Astrocyte (in vitro differentiated cells and primary cell): ENCODE results near the gene SNAI3. TPM values are rescaled to one million over a fixed set of nuclear protein-coding genes. Genes with fewer than 3 reads are reported as not detected.
A peak's percentile ranks its signal among the peaks of the same experiment; 100 is the strongest.

Experiments used
- DNase-seq: peaks from one replicate; pipeline ENCODE4 v3.0.0-alpha.2; 2010; ENCODE audit warnings: low read depth
- FAIRE-seq: peaks from 2 replicates; lab custom pipeline; 2011; peaks lifted over from hg19 to GRCh38; lab: Jason Lieb, UNC
- H2AFZ ChIP-seq: 2 replicates; pipeline ENCODE4 v1.6.0; 2012; ENCODE audit warnings: low read depth, low read length, inconsistent platforms
- H3K27ac ChIP-seq: 2 replicates; pipeline ENCODE4 v1.5.1; 2011; ENCODE audit warnings: low read depth, low read length, inconsistent platforms
- H3K27me3 ChIP-seq: 2 replicates; pipeline ENCODE4 v1.6.0; 2011; ENCODE audit warnings: low read length, inconsistent platforms; ENCODE audit not compliant: insufficient read depth
- H3K36me3 ChIP-seq: 2 replicates; pipeline ENCODE4 v1.5.1; 2011; ENCODE audit warnings: low read length, inconsistent platforms; ENCODE audit not compliant: insufficient read depth
- H3K4me1 ChIP-seq: 2 replicates; pipeline ENCODE4 v1.5.1; 2011; ENCODE audit warnings: low read length, inconsistent platforms; ENCODE audit not compliant: insufficient read depth
- H3K4me2 ChIP-seq: 2 replicates; pipeline ENCODE4 v1.6.0; 2012; ENCODE audit warnings: low read length, inconsistent platforms
- H3K4me3 ChIP-seq: 2 replicates; pipeline ENCODE4 v1.5.1; 2011; ENCODE audit warnings: low read depth, mild to moderate bottlenecking, low read length, inconsistent platforms; ENCODE audit not compliant: insufficient read depth
- H3K79me2 ChIP-seq: 2 replicates; pipeline ENCODE4 v1.6.0; 2012; ENCODE audit warnings: mild to moderate bottlenecking, low read length, inconsistent platforms; ENCODE audit not compliant: insufficient read depth
- H3K9ac ChIP-seq: 2 replicates; pipeline ENCODE4 v1.6.0; 2012; ENCODE audit warnings: mild to moderate bottlenecking, low read length, inconsistent platforms
- H3K9me3 ChIP-seq: 2 replicates; pipeline ENCODE4 v1.5.1; 2012; ENCODE audit warnings: low read depth, mild to moderate bottlenecking, low read length, inconsistent platforms; ENCODE audit not compliant: insufficient read depth
- H4K20me1 ChIP-seq: 2 replicates; pipeline ENCODE4 v1.6.0; 2012; ENCODE audit warnings: low read length, inconsistent platforms; ENCODE audit not compliant: insufficient read depth
- H3K27ac Mint-ChIP-seq: one replicate; pipeline ENCODE4 v1.8.0; 2021; ENCODE audit warnings: mild to moderate bottlenecking, mixed read lengths; ENCODE audit not compliant: unreplicated experiment
- H3K27me3 Mint-ChIP-seq: one replicate; pipeline ENCODE4 v1.8.0; 2021; ENCODE audit warnings: low read depth, mixed read lengths; ENCODE audit not compliant: unreplicated experiment
- H3K36me3 Mint-ChIP-seq: one replicate; pipeline ENCODE4 v1.8.0; 2021; ENCODE audit warnings: low read depth, mixed read lengths; ENCODE audit not compliant: unreplicated experiment
- H3K4me1 Mint-ChIP-seq: one replicate; pipeline ENCODE4 v1.8.0; 2021; ENCODE audit warnings: low read depth, mixed read lengths; ENCODE audit not compliant: unreplicated experiment
- H3K4me3 Mint-ChIP-seq: one replicate; pipeline ENCODE4 v1.8.0; 2021; ENCODE audit warnings: mild to moderate bottlenecking, moderate library complexity, mixed read lengths; ENCODE audit not compliant: unreplicated experiment
- H3K9me3 Mint-ChIP-seq: one replicate; pipeline ENCODE4 v1.8.0; 2021; ENCODE audit warnings: mild to moderate bottlenecking, mixed read lengths; ENCODE audit not compliant: unreplicated experiment
- CTCF ChIP-seq: IDR thresholded peaks from 2 replicates; pipeline ENCODE4 v1.5.1; 2011; ENCODE audit warnings: low read depth, mild to moderate bottlenecking, inconsistent platforms, low read length, moderate library complexity; ENCODE audit not compliant: insufficient read depth
- EZH2 ChIP-seq: IDR thresholded peaks from 2 replicates; pipeline ENCODE4 v1.6.1; 2012; ENCODE audit warnings: mild to moderate bottlenecking, low read length, inconsistent platforms; ENCODE audit not compliant: insufficient read depth
- total RNA-seq: library from RNA; stranded (reverse); gene quantifications from 2 replicates; pipeline ENCODE4 v1.2.1, GENCODE V29; 2021

SNAI3 gene
- total RNA-seq, 1 donor from 2014 or later = 0.48 TPM

GRCh38 chr16:88702371-88703210, 16.3 kb upstream of the SNAI3 start:
- Histone ChIP-seq H3K27me3 (no peaks in the 10 kb centered on the region), H3K9me3 (no peaks in the 10 kb centered on the region), H3K4me2 (no peak overlapping the region), H3K9ac (no peak overlapping the region), H3K4me3 (no peak overlapping the region), H2AFZ (no peak overlapping the region), H3K27ac (no peak overlapping the region), H3K4me1 (peaks cover 38% of the 10 kb centered on the region), H3K36me3 (no peaks in the 10 kb centered on the region), H3K79me2 (peaks cover 66% of the 10 kb centered on the region), H4K20me1 (peaks cover 24% of the 10 kb centered on the region)
- no peak overlapping the region for H3K27ac Mint-ChIP-seq
- peaks cover 5% of the 10 kb centered on the region for H3K36me3 Mint-ChIP-seq
- H3K9me3 Mint-ChIP-seq = no peaks in the 10 kb centered on the region
- no peak for FAIRE-seq
- H3K4me3 Mint-ChIP-seq = peak overlapping the region; percentile 64
- no peak for DNase-seq
- TF ChIP-seq CTCF (no peak), EZH2 (no peak)
- no peaks in the 10 kb centered on the region for H3K27me3 Mint-ChIP-seq
- peaks cover 15% of the 10 kb centered on the region for H3K4me1 Mint-ChIP-seq

- H3K27me3 Mint-ChIP-seq = no peaks in the 10 kb centered on the region
- Histone ChIP-seq H2AFZ (no peak overlapping the region), H3K4me1 (peaks cover 32% of the 10 kb centered on the region), H3K27me3 (no peaks in the 10 kb centered on the region), H3K36me3 (no peaks in the 10 kb centered on the region), H4K20me1 (peaks cover 19% of the 10 kb centered on the region), H3K27ac (no peak overlapping the region), H3K9me3 (no peaks in the 10 kb centered on the region), H3K4me3 (no peak overlapping the region), H3K9ac (no peak overlapping the region), H3K79me2 (peaks cover 57% of the 10 kb centered on the region), H3K4me2 (peak overlapping the region; percentile 73)
- H3K4me3 Mint-ChIP-seq = no peak overlapping the region
- no peak for FAIRE-seq
- H3K9me3 Mint-ChIP-seq = no peaks in the 10 kb centered on the region
- no peak overlapping the region for H3K27ac Mint-ChIP-seq
- DNase-seq = no peak
- H3K36me3 Mint-ChIP-seq = peaks cover 6% of the 10 kb centered on the region
- no peak for TF ChIP-seq EZH2
- peaks cover 8% of the 10 kb centered on the region for H3K4me1 Mint-ChIP-seq
These were observed 15.5 kb upstream of the SNAI3 start for GRCh38 chr16:88701581-88702370.

GRCh38 chr16:88700636-88701482, 14.6 kb upstream of the SNAI3 start:
- Histone ChIP-seq H3K27me3 (no peaks in the 10 kb centered on the region), H3K27ac (peak overlapping the region; percentile 60), H3K36me3 (no peaks in the 10 kb centered on the region), H3K4me2 (peak overlapping the region; percentile 73), H2AFZ (peak overlapping the region; percentile 62), H3K9ac (peak overlapping the region; percentile 34), H3K9me3 (no peaks in the 10 kb centered on the region), H3K4me3 (no peak overlapping the region), H3K79me2 (peaks cover 53% of the 10 kb centered on the region), H4K20me1 (peaks cover 19% of the 10 kb centered on the region), H3K4me1 (peaks cover 32% of the 10 kb centered on the region)
- H3K27ac Mint-ChIP-seq = no peak overlapping the region
- H3K4me3 Mint-ChIP-seq = no peak overlapping the region
- peak; percentile 84 for DNase-seq
- H3K27me3 Mint-ChIP-seq = no peaks in the 10 kb centered on the region
- no peaks in the 10 kb centered on the region for H3K9me3 Mint-ChIP-seq
- peaks cover 8% of the 10 kb centered on the region for H3K4me1 Mint-ChIP-seq
- TF ChIP-seq CTCF (no peak), EZH2 (no peak)
- no peak for FAIRE-seq
- H3K36me3 Mint-ChIP-seq = peaks cover 8% of the 10 kb centered on the region
